Measurements from ENCODE around the gene LIMS2. TPM values are rescaled to one million over a fixed set of nuclear protein-coding genes. Genes with fewer than 3 reads are reported as not detected.

LIMS2 gene
- total RNA-seq, 2 donors from 2014 or later, result 9.6 to 21.4 TPM

GRCh38 chr2:127650785-127651380 lies 24.4 kb downstream of the LIMS2 start:
- ATAC-seq (no peak), DNase-seq (no peak)
- Histone ChIP-seq H3K4me1 (peaks cover 12% of the 10 kb centered on the region), H3K9me3 (no peaks in the 10 kb centered on the region), H3K36me3 (replicated peaks in 1 of 2; ENCODE audit: insufficient read depth in 1 of 2, low read depth in 2 of 2) (no peaks in the 10 kb centered on the region), H3K27me3 (no peaks in the 10 kb centered on the region), H3K4me3 (no peak overlapping the region), H3K27ac (no peak overlapping the region)
- intact Hi-C loops (cut with DNase I), result no loop called here
- 68 to 87% methylated on average over 8 to 25 of the region's 28 CpGs for WGBS, 2 donors
- TF ChIP-seq, protein P1, sequence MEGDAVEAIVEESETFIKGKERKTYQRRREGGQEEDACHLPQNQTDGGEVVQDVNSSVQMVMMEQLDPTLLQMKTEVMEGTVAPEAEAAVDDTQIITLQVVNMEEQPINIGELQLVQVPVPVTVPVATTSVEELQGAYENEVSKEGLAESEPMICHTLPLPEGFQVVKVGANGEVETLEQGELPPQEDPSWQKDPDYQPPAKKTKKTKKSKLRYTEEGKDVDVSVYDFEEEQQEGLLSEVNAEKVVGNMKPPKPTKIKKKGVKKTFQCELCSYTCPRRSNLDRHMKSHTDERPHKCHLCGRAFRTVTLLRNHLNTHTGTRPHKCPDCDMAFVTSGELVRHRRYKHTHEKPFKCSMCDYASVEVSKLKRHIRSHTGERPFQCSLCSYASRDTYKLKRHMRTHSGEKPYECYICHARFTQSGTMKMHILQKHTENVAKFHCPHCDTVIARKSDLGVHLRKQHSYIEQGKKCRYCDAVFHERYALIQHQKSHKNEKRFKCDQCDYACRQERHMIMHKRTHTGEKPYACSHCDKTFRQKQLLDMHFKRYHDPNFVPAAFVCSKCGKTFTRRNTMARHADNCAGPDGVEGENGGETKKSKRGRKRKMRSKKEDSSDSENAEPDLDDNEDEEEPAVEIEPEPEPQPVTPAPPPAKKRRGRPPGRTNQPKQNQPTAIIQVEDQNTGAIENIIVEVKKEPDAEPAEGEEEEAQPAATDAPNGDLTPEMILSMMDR (IDR thresholded peaks at IDR 0.05), result no peak
- no peak for TF ChIP-seq POLR2A (IDR thresholded peaks at IDR 0.05)

GRCh38 chr2:127650041-127650784 lies 25.1 kb downstream of the LIMS2 start:
- intact Hi-C loops (cut with DNase I), result no loop called here
- TF ChIP-seq, protein P1 (IDR thresholded peaks at IDR 0.05), result no peak
- TF ChIP-seq POLR2A (IDR thresholded peaks at IDR 0.05), result no peak
- Histone ChIP-seq H3K27me3 (no peaks in the 10 kb centered on the region), H3K4me3 (no peak overlapping the region), H3K9me3 (no peaks in the 10 kb centered on the region), H3K27ac (no peak overlapping the region), H3K4me1 (peaks cover 12% of the 10 kb centered on the region), H3K36me3 (replicated peaks in 1 of 2; ENCODE audit: insufficient read depth in 1 of 2, low read depth in 2 of 2) (no peaks in the 10 kb centered on the region)
- no peak for DNase-seq
- WGBS, 2 donors, result 49 to 54% methylated on average over 6 to 17 of the region's 17 CpGs
- ATAC-seq, result no peak

GRCh38 chr2:127649684-127650040 lies 25.7 kb downstream of the LIMS2 start:
- WGBS, 2 donors, result 5% methylated on average over 7 of the region's 7 CpGs; no CpG with 5 or more reads in 1 of the 2 donors
- Histone ChIP-seq H3K4me3 (no peak overlapping the region), H3K9me3 (no peaks in the 10 kb centered on the region), H3K4me1 (peaks cover 12% of the 10 kb centered on the region), H3K27me3 (no peaks in the 10 kb centered on the region), H3K27ac (no peak overlapping the region), H3K36me3 (replicated peaks in 1 of 2; ENCODE audit: insufficient read depth in 1 of 2, low read depth in 2 of 2) (no peaks in the 10 kb centered on the region)
- TF ChIP-seq, protein P1 (IDR thresholded peaks at IDR 0.05), result peak; percentile 72 to 93 (median 75)
- TF ChIP-seq POLR2A (IDR thresholded peaks at IDR 0.05), result no peak
- peak; percentile 81 to 84 (median 82) for DNase-seq
- intact Hi-C loops (cut with DNase I), result no loop called here
- peak; percentile 75 for ATAC-seq

DNA sequence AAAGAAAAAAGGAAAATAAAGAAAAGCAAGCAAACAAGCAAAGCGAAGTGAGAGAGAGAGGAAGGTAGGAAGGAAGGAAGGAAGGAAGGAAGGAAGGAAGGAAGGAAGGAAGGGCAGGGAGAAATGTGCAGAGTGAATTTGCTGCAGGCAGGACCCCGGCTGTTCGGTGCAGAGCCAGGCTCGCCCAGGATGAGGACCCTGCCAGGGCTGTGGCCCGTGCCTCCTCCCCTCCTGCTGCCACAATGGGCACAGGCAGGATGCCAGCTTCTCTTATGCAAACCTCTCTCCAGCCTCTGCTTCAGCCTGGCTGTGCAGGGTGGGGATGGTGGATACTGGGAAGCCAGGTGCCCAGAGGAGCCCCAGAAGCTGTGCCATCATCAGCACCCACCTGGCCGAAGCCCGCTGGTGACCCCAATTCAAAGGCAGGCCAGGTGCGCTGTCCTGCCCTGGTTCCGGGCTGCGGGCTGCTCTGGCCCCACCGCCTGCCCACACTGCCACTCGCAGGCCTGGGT lies 26.2 kb downstream of the LIMS2 start:
- ATAC-seq (no peak), DNase-seq (no peak)
- WGBS, 2 donors, result 68 to 85% methylated on average over 9 to 12 of the region's 12 CpGs
- H3K27ac ChIP-seq, result no peak overlapping the region
- intact Hi-C loops (cut with DNase I), result no loop called here
- H3K4me3 ChIP-seq, result no peak overlapping the region
- H3K9me3 ChIP-seq, result no peaks in the 10 kb centered on the region
- H3K36me3 ChIP-seq (replicated peaks in 1 of 2; ENCODE audit: insufficient read depth in 1 of 2, low read depth in 2 of 2), result no peaks in the 10 kb centered on the region
- no peaks in the 10 kb centered on the region for H3K27me3 ChIP-seq
- TF ChIP-seq POLR2A (IDR thresholded peaks at IDR 0.05), result no peak
- TF ChIP-seq, protein P1 (IDR thresholded peaks at IDR 0.05), result no peak
- H3K4me1 ChIP-seq, result peaks cover 12% of the 10 kb centered on the region

Measured in body of pancreas (tissue), 4 donors.